ENCODE results near the gene SLC6A19. TPM values are rescaled to one million over a fixed set of nuclear protein-coding genes. Genes with fewer than 3 reads are reported as not detected.

Gene SLC6A19
- total RNA-seq, 1 experiment from 2014 or later: 0.07 TPM

DNA sequence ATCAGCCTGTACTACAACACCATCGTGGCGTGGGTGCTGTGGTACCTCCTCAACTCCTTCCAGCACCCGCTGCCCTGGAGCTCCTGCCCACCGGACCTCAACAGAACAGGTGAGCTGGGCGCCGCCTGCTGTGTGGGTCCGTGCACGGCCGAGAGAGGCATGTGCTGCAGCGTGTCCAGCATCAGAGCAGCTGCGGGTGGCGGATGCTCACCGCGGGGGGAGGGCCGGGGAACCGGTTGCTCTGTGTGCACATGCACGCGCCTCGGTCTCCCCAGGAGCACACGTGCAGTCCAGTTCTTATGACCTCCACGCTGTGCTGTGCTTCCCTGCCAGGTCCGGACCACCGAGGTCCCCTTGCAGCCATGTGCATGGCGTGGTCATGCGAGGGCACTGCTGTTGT lies 31.4 kb downstream of the SLC6A19 start:
- Histone ChIP-seq H3K27me3 (ENCODE audit: control insufficient read depth, insufficient read depth, low read length) (no peaks in the 10 kb centered on the region), H3K36me3 (replicated peaks; ENCODE audit: control insufficient read depth, insufficient read depth, low read length) (no peaks in the 10 kb centered on the region), H3K4me3 (ENCODE audit: insufficient read depth, low read depth, low read length) (no peak overlapping the region)
- no peak for DNase-seq

DNA sequence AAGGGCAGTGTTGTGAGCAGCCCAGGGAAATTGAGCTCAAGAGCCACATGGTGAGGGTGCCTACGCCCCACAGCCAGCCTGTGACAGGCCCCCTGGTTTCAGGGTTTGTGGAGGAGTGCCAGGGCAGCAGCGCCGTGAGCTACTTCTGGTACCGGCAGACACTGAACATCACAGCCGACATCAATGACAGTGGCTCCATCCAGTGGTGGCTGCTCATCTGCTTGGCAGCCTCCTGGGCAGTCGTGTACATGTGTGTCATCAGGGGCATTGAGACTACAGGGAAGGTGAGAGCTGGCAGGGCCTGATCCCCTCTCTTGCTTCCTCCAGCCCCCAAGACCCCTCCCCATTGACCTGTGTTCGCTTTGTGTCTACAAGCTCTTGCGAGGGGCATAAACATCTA lies 34.0 kb downstream of the SLC6A19 start:
- no peaks in the 10 kb centered on the region for H3K27me3 ChIP-seq (ENCODE audit: control insufficient read depth, insufficient read depth, low read length)
- no peak for DNase-seq
- no peaks in the 10 kb centered on the region for H3K36me3 ChIP-seq (replicated peaks; ENCODE audit: control insufficient read depth, insufficient read depth, low read length)
- no peak overlapping the region for H3K4me3 ChIP-seq (ENCODE audit: insufficient read depth, low read depth, low read length)

DNA sequence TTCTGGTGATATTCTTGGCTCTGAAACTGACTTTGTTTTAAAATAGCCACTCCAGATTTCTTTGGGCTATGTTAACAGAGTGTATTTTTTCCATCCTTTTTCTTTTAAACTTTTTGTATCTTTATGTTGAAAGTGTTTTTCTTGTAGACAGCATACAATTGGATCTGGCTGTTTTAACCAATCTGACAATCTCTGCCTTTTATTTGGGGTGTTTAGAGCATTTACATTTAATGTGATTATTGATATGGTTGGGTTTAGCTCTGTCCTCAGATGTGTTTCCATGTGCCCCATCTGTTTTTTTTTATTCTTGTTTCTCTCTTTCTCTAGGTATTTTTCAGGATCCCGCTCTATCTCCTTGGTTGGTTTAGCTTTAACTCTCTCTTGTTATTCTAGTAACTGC lies 34.4 kb downstream of the SLC6A19 start:
- Histone ChIP-seq H3K4me3 (ENCODE audit: insufficient read depth, low read depth, low read length) (no peak overlapping the region), H3K36me3 (replicated peaks; ENCODE audit: control insufficient read depth, insufficient read depth, low read length) (no peaks in the 10 kb centered on the region), H3K27me3 (ENCODE audit: control insufficient read depth, insufficient read depth, low read length) (no peaks in the 10 kb centered on the region)
- DNase-seq: no peak

DNA sequence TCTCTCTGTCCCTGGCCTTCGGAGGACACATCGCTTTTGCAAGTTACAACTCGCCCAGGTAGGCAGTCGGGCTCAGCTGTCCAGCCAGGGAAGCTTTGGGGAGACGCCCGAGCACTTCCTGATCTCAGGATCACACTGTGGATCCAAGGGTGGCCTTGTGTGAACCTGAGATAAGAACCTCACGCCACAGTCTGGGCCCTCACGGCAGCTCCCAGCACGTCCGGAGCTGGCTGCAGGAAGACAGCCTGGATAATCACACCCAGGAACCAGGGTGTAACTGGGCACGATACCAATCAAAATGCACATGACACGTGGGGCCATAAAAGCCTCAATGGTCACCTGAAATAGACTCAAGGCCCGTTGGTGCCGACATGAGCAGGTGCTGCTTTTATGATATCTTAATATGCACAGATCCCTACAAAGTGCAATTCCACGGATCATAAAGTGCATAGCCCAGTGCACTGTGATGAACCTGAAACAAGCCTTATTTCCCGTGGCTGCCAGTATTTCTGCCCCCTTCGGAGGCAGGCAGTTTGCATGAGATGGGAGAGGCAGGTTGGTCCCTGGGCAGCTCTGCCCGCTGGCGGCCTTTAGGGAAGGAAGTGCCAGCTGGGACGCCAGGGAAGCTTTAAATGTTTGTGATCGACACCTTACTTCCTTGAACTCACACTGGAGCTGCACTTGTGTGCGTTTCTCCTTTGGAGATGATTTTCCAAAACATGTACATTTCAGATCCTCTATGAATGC lies 38.3 kb downstream of the SLC6A19 start:
- DNase-seq: no peak
- H3K27me3 ChIP-seq (ENCODE audit: control insufficient read depth, insufficient read depth, low read length): no peaks in the 10 kb centered on the region
- no peaks in the 10 kb centered on the region for H3K36me3 ChIP-seq (replicated peaks; ENCODE audit: control insufficient read depth, insufficient read depth, low read length)
- H3K4me3 ChIP-seq (ENCODE audit: insufficient read depth, low read depth, low read length): no peak overlapping the region

DNA sequence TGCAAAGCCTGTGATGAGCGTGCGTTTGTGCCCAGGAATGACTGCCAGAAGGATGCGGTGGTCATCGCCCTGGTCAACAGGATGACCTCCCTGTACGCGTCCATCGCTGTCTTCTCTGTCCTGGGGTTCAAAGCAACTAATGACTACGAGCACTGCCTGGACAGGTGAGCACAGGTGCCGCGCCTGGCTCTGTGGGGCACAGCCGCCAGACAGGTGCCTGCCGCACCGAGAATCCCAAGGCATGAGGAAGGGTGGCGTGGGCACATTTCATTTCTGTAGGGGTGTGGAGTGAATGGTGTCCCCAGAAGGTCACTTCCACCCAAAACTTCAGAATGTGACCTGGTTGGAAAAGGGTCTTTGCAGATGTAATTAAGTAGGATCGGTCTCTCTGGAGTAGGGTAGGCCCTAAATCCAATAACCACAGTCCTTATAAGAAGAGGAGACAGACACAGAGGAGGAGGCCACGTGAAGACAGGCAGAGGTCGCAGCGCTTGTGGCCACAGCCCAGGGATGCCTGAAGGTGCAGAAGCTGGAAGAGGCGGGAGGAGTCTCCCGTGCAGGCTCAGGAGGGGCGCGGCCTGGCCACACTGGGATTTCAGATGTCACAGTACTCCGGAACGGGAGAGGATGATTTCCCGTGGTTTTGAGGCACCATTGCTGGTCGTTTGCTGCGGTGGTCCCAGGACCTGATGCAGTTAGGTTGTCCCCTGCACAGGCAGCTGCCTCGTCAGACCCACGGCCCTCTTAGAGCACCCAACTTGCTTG lies 39.3 kb downstream of the SLC6A19 start:
- Histone ChIP-seq H3K36me3 (replicated peaks; ENCODE audit: control insufficient read depth, insufficient read depth, low read length) (no peaks in the 10 kb centered on the region), H3K27me3 (ENCODE audit: control insufficient read depth, insufficient read depth, low read length) (no peaks in the 10 kb centered on the region), H3K4me3 (ENCODE audit: insufficient read depth, low read depth, low read length) (no peak overlapping the region)
- no peak for DNase-seq

DNA sequence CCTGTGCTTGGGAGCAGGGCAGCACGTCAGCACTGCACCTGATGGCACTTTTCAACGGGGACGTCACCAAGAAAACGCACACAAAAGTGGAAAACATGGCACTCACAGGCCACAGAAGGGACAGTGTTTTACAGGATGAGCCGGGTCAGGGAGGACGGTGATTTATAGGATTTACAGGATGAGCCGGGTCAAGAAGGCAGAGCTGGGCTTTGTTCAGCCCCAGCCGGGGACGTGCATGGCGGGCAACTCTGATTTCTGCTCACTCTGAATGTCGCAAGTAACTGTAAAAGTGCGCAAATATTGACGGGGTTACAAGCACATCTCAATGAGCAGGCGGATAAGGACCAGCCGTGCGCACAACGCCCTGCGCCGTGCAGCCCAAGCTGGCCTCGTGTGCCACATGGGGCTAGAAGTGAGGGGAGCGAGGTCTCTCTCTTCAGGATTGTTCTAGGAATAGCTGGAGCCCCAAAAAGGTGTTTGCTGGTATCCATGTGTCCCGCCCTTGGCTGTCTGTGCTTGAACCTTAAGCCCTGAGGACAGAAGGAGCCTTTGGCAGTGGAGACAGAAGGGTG lies 40.2 kb downstream of the SLC6A19 start:
- no peaks in the 10 kb centered on the region for H3K27me3 ChIP-seq (ENCODE audit: control insufficient read depth, insufficient read depth, low read length)
- no peak for DNase-seq
- no peak overlapping the region for H3K4me3 ChIP-seq (ENCODE audit: insufficient read depth, low read depth, low read length)
- H3K36me3 ChIP-seq (replicated peaks; ENCODE audit: control insufficient read depth, insufficient read depth, low read length): no peaks in the 10 kb centered on the region

DNA sequence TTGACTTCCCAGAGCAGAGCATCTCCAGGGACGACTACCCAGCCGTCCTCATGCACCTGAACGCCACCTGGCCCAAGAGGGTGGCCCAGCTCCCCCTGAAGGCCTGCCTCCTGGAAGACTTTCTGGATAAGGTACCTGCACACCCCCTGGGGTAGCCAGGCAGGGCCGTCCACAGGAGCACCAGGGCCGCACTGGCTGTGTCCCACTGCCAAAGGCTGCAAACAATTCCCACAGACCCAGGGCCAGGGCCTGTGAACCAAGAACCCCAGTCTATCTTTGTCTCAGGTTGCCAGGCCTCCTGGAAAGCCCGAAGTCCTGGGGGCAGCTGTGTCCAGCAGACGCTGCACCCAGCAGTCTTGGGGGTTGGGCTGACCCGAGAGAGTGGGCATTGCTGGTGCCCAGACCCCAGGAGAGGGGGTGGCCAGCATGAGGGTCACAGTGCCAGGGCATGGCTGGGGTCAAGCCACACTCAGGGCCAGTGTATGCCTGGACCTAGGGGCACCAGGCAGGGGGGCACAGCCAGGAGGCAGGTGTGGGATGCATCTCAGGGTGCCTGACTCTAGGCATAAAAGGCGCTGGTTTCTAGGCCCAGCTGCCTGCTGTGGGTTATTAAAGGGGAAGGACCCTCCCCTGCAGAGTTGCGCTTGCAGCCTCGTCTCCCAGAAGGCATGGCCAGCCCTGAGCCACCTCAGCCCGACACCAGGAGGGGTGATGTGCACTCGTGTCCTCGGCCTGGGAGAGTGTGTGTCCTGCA lies 41.5 kb downstream of the SLC6A19 start:
- no peak overlapping the region for H3K4me3 ChIP-seq (ENCODE audit: insufficient read depth, low read depth, low read length)
- no peaks in the 10 kb centered on the region for H3K27me3 ChIP-seq (ENCODE audit: control insufficient read depth, insufficient read depth, low read length)
- H3K36me3 ChIP-seq (replicated peaks; ENCODE audit: control insufficient read depth, insufficient read depth, low read length): no peaks in the 10 kb centered on the region
- no peak for DNase-seq

DNA sequence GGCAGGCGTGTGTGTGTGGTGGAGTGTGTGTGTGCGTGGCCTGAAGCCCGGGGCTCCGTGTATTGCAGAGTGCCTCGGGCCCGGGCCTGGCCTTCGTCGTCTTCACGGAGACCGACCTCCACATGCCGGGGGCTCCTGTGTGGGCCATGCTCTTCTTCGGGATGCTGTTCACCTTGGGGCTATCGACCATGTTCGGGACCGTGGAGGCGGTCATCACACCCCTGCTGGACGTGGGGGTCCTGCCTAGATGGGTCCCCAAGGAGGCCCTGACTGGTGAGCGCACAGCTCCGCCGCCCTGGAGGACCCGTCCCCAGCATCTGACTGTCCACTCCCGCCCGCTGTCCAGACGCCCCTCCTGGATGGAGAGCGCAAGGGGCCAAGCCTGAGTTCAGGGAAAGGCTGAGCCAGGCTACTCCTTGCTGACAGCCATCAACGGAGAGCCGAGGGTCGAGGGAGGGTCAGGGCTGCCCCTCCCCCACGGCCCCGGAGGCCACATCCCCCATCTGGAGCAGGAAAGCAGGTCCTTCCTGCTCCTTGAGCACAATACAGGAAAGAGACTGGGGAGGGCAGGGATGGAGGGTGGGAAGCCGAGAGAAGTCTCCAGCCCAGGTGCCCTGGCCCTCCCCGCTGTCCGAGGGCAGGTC lies 42.2 kb downstream of the SLC6A19 start:
- Histone ChIP-seq H3K27me3 (ENCODE audit: control insufficient read depth, insufficient read depth, low read length) (no peaks in the 10 kb centered on the region), H3K36me3 (replicated peaks; ENCODE audit: control insufficient read depth, insufficient read depth, low read length) (no peaks in the 10 kb centered on the region)
- peak; percentile 90 for DNase-seq

DNA sequence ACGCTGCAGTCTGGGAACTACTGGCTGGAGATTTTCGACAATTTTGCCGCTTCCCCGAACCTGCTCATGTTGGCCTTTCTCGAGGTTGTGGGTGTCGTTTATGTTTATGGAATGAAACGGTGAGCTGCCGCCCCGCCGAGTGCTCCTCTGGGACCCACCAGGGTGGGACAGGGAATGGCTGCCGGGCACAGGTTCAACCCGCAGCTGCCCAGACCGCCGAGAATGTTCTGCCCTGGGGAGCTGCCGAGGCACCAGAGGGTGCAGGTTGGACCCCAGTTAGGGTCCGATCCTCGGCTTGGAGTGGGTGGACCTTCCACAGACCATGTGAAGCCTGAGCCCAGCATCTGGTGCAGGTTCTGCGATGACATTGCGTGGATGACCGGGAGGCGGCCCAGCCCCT lies 42.9 kb downstream of the SLC6A19 start:
- no peaks in the 10 kb centered on the region for H3K36me3 ChIP-seq (replicated peaks; ENCODE audit: control insufficient read depth, insufficient read depth, low read length)
- no peaks in the 10 kb centered on the region for H3K27me3 ChIP-seq (ENCODE audit: control insufficient read depth, insufficient read depth, low read length)
- no peak for DNase-seq
- H3K4me3 ChIP-seq (ENCODE audit: insufficient read depth, low read depth, low read length): no peak overlapping the region

More for the DNA sequence above, 42.2 kb downstream of the SLC6A19 start:
- no peak overlapping the region for H3K4me3 ChIP-seq (ENCODE audit: insufficient read depth, low read depth, low read length)

DNA sequence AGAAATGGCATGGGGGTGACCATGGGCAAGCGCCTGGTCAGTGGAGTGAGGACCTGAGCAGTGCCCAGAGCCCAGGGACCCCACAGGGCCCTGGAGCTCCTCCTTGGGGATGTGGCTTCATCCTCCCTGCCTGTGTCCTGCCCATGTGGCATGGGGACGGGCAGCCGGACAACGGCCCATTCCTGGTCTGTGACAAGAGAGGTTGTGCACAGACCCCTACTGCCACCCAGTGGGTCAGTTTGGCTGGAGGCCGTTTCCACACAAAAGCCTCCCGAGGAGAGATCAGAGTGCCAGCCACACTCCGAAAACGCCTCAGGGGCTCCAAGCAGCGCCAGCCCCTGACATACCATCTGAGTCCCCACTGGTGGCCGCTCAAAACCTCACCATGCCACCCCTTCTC lies 43.6 kb downstream of the SLC6A19 start:
- peak; percentile 77 for DNase-seq
- H3K27me3 ChIP-seq (ENCODE audit: control insufficient read depth, insufficient read depth, low read length): no peaks in the 10 kb centered on the region
- H3K4me3 ChIP-seq (ENCODE audit: insufficient read depth, low read depth, low read length): no peak overlapping the region
- H3K36me3 ChIP-seq (replicated peaks; ENCODE audit: control insufficient read depth, insufficient read depth, low read length): no peaks in the 10 kb centered on the region

DNA sequence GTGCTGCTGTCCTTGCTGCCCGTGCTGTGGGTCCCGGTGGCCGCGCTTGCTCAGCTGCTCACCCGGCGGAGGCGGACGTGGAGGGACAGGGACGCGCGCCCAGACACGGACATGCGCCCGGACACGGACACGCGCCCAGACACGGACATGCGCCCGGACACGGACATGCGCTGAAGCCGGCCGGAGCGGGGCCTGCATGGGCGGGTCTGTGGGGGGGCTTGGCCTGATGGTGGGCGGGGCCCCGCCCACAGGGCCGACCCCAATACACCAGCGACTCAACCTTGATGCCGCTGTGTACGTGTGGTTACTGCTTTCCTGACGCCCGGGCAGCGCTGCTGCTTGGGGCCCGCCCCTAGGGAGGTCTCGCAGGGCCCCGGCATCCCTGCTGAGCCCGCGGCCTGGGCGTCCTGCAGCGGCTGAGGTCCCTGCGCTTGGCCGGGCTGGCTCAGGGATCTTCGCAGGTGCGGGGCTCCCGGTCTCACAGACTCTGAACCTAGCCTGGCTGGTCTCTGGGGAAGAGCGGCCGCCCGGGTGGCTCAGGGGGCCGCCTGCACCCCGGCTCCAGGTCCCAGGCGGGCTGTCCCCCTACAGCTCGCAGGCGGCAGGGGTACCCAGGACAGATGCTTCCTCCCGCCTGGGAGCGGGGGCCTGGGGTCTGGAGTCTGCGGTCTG lies 44.6 kb downstream of the SLC6A19 start:
- DNase-seq: peak; percentile 81
- H3K36me3 ChIP-seq (replicated peaks; ENCODE audit: control insufficient read depth, insufficient read depth, low read length): no peaks in the 10 kb centered on the region
- H3K4me3 ChIP-seq (ENCODE audit: insufficient read depth, low read depth, low read length): no peak overlapping the region
- no peaks in the 10 kb centered on the region for H3K27me3 ChIP-seq (ENCODE audit: control insufficient read depth, insufficient read depth, low read length)

DNA sequence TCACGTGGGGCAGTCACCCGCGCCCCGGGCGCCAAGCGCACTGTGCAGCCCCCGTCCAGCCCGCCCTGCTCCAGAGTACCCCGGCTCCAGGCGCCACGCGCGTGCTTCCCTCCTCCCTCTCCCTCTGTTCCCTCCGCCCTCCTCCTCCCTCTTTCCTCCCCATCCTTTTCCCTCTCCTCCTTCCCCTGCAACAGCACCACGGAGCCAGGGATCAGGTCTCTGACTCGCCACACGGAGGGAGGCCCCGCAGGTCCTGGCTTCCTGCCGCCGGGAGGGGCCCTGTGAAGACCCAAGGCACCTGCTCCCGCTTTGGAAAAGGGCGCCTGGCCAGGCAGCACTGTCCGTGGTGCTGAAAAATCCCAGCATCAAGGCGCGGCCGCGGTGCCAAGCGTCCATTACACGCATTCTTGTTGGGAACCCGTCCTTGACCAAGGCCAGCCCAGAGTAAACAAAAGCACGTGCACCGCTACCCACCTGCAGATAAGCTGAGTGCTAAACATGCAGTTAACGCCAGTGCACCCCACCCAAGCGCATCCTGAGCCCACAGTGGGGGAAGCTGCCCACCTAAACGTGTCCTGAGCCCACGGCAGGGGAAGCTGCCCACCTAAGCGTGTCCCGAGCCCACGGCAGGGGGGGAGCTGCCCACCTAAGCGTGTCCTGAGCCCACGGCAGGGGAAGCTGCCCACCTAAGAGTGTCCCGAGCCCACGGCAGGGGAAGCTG lies 45.5 kb downstream of the SLC6A19 start:
- peak; percentile 96 for DNase-seq
- H3K4me3 ChIP-seq (ENCODE audit: insufficient read depth, low read depth, low read length): no peak overlapping the region
- H3K27me3 ChIP-seq (ENCODE audit: control insufficient read depth, insufficient read depth, low read length): no peaks in the 10 kb centered on the region
- H3K36me3 ChIP-seq (replicated peaks; ENCODE audit: control insufficient read depth, insufficient read depth, low read length): no peaks in the 10 kb centered on the region

DNA sequence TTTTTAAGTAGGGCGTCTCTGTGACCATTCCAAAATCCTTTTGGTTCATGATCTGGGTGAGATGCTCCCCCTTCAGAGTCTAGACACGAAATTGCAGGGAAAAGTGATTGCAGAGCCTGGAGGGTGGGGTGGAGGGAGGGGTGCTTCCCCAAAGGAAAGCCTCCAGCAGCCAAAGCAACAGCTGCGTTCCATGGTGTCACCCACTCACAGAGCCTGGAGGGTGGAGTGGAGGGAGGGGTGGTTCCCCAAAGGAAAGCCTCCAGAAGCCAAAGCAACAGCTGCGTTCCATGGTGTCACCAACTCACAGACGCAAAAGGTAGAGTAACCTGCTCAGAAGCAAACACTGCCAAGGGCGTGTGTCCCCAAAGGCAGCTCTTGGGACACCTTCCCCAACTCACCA lies 46.4 kb downstream of the SLC6A19 start:
- Histone ChIP-seq H3K4me3 (ENCODE audit: insufficient read depth, low read depth, low read length) (no peak overlapping the region), H3K36me3 (replicated peaks; ENCODE audit: control insufficient read depth, insufficient read depth, low read length) (no peaks in the 10 kb centered on the region), H3K27me3 (ENCODE audit: control insufficient read depth, insufficient read depth, low read length) (no peaks in the 10 kb centered on the region)
- DNase-seq: no peak

Measured in H7 (cell line).